Measurements from ENCODE around the gene NDOR1.

The NDOR1 gene

DNA sequence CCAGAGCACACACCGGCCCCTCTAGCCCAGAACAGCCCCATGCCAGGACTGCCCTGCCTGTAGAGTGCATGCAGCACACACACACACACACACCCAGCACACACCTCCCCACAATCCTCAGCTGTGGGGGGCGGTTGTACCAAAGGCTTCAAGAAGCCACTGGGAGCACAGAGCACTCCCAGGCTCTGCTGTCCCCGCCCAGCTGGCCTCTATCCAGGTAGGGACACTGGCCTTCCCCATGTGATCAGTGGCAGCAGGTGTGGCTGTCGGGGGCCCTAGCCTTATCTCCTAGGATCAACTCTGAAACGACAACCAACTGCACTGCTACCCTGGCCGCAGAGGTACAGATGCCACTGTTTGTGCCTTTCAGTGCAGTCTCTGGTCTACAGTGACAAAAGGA is 19.1 kb upstream of the NDOR1 start:
- Histone ChIP-seq H3K27ac (ENCODE audit: low read depth, low read length) (no peak overlapping the region), H3K36me3 (ENCODE audit: insufficient read depth, low read length) (peaks cover 42% of the 10 kb centered on the region), H3K9ac (ENCODE audit: low read depth, low read length) (no peak overlapping the region), H3K9me3 (ENCODE audit: insufficient read depth, low read depth, low read length) (no peaks in the 10 kb centered on the region), H3K4me1 (ENCODE audit: insufficient read depth, low read length) (0 out of 2 replicates have a peak, but pooled peaks cover 3% of the 10 kb centered on the region), H3K27me3 (ENCODE audit: insufficient read depth, low read length) (no peaks in the 10 kb centered on the region), H3K4me3 (ENCODE audit: low read length) (no peak overlapping the region)
- 90% methylated on average over 6 of the region's 6 CpGs for WGBS

DNA sequence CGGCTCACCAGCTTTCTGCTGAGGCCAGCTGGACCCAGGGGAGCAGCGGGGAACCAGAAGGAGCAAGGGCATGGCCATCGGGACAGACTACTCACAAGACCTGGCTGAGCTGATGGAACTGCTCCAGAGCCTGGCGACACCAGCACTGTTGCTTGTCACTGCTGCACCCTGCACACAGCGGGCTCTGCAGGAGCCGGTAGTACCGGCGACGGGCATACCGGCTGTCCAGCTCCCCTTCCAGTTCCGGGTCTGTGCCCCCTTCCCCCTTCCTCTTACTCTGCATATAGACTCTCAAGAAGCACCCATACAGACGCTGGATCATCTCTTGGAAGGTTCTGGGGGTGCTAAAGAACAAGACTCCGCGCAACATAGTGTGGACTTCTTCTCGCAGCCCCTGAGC is 18.1 kb upstream of the NDOR1 start:
- 93% methylated on average over 15 of the region's 15 CpGs for WGBS
- Histone ChIP-seq H3K4me1 (ENCODE audit: insufficient read depth, low read length) (0 out of 2 replicates have a peak, but pooled peaks cover 3% of the 10 kb centered on the region), H3K4me3 (ENCODE audit: low read length) (peak overlapping the region; percentile 92), H3K36me3 (ENCODE audit: insufficient read depth, low read length) (peaks cover 42% of the 10 kb centered on the region), H3K9me3 (ENCODE audit: insufficient read depth, low read depth, low read length) (no peaks in the 10 kb centered on the region), H3K27me3 (ENCODE audit: insufficient read depth, low read length) (no peaks in the 10 kb centered on the region), H3K9ac (ENCODE audit: low read depth, low read length) (peak overlapping the region; percentile 81; the same call in 1 of the 2 replicates), H3K27ac (ENCODE audit: low read depth, low read length) (no peak overlapping the region)

DNA sequence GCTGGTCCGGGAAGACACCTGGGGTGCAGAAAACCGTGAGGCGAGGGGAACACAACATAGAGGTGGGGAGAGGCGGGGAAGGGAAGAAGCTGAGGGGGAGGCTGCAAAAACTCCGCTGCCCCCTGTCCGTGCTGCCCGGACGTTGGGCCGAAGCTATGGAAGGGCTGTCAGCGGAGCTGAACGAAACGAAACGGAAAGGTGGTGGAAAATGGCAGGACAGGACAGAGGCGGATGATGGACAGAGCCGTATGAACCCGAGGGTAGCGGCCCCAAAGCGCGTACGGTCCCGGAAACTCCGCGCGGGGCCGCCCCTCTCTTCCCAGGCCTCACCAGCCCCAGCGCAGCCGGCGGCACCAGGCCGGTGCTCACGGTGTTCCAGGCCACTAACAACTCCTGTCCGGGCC is 17.4 kb upstream of the NDOR1 start:
- WGBS = 1% methylated on average over 31 of the region's 31 CpGs
- Histone ChIP-seq H3K9ac (ENCODE audit: low read depth, low read length) (peak overlapping the region; percentile 81), H3K27me3 (ENCODE audit: insufficient read depth, low read length) (no peaks in the 10 kb centered on the region), H3K36me3 (ENCODE audit: insufficient read depth, low read length) (peaks cover 35% of the 10 kb centered on the region), H3K9me3 (ENCODE audit: insufficient read depth, low read depth, low read length) (no peaks in the 10 kb centered on the region), H3K27ac (ENCODE audit: low read depth, low read length) (peak overlapping the region; percentile 67; the same call in 1 of the 2 replicates), H3K4me3 (ENCODE audit: low read length) (peak overlapping the region; percentile 92), H3K4me1 (ENCODE audit: insufficient read depth, low read length) (0 out of 2 replicates have a peak, but pooled peaks cover 3% of the 10 kb centered on the region)

DNA sequence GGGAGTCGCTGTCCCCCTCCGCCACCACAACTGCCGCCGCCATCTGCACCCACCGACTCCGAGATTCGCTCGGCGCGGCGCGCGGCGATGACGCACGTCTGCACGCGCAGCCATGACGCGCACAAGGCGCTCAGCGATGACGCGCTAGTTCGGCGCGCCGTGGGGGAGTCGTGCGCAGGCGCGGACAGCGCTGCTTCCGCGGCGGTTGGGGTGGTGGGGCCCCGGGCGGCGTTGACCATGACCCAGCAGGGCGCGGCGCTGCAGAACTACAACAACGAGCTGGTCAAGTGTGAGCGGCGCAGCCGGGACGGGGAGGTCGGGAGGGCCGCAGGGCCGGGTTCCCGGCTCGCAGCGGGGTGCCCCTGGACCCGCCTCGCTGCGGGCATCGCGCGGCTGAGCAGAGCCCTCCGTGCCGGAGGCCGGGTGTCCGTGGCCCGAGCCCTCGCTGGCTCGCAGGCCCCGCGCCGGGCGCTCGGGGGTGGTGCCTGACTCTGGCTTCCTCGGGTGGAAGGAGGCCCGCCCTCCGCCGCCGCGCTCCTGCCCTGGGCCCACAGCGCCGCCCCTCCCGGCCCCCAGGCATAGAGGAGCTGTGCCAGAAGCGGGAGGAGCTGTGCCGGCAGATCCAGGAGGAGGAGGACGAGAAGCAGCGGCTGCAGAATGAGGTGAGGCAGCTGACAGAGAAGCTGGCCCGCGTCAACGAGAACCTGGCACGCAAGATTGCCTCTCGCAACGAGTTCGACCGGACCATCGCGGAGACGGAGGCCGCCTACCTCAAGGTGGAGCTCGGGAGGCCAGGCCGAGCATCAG is 16.8 kb upstream of the NDOR1 start, which contains the start of the genes ANAPC2 and SSNA1:
Gene ANAPC2 (minus strand): TSS at position 71 of the 807 bp plus-strand sequence. CDS start 28 bp downstream, at position 43.
Gene SSNA1 (plus strand): TSS at position 187 of the 807 bp plus-strand sequence. CDS start 51 bp downstream, at position 238.
- Histone ChIP-seq H3K4me3 (ENCODE audit: low read length) (peak within 1 kb of the TSS; percentile 92), H3K27me3 (ENCODE audit: insufficient read depth, low read length) (no peaks in the 10 kb centered on the region), H3K4me1 (ENCODE audit: insufficient read depth, low read length) (0 out of 2 replicates have a peak, but pooled peaks cover 3% of the 10 kb centered on the region), H3K9ac (ENCODE audit: low read depth, low read length) (peak within 1 kb of the TSS; percentile 81), H3K27ac (ENCODE audit: low read depth, low read length) (peak within 1 kb of the TSS; percentile 96; the same call in 1 of the 2 replicates), H3K9me3 (ENCODE audit: insufficient read depth, low read depth, low read length) (no peaks in the 10 kb centered on the region), H3K36me3 (ENCODE audit: insufficient read depth, low read length) (peaks cover 29% of the 10 kb centered on the region)
- under 1% methylated on average over 98 of the region's 98 CpGs for WGBS

DNA sequence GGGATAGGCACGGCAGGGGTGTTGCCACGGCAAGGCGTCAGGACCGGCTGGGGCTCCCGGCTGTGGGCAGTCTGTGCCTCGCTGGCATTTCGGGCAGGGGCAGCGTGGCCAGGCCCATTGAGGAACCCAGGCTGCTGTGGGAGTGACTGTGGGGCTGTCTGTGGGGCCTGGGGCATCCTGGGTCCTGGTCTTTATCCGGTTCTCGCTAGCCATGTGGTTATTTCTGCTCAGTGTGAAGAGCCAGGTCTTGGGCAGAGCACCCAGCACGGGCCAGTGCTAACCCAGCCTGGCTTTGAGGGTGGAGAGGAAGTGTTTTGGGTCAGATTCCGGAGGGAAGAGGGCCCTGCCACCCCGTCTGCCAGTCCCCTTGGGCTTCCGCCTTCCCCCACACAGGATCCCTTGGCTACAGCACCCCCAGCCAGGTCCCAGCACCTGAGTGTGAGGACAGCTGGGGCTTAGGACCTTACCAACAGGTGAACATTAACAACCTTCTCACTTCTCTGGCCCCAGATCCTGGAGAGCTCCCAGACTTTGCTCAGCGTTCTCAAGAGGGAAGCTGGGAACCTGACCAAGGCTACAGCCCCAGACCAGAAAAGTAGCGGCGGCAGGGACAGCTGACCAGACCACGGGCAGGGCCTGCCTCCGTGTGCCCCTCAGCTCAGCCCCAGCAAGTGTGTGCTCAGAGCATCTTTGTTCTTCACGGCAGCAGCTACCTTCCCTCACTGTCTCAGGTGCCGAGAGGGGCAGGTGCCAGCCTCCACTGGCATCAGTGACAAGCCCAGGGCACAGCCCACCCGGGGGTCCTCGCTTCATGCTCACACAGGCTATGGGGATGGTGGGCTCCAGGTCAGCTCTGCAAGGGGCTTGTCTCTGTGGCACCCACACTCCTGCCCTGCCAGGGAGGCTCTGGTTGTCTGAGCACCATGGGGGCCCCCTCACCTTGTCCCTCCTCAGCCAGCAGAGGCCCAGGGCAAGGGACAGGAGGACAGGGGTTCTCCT is 15.9 kb upstream of the NDOR1 start:
- Histone ChIP-seq H3K9ac (ENCODE audit: low read depth, low read length) (peak overlapping the region; percentile 81), H3K36me3 (ENCODE audit: insufficient read depth, low read length) (peaks cover 23% of the 10 kb centered on the region), H3K4me3 (ENCODE audit: low read length) (peak overlapping the region; percentile 92), H3K4me1 (ENCODE audit: insufficient read depth, low read length) (peaks cover 4% of the 10 kb centered on the region; the same call in 1 of the 2 replicates), H3K27ac (ENCODE audit: low read depth, low read length) (no peak overlapping the region; the same call in 1 of the 2 replicates), H3K27me3 (ENCODE audit: insufficient read depth, low read length) (no peaks in the 10 kb centered on the region), H3K9me3 (ENCODE audit: insufficient read depth, low read depth, low read length) (no peaks in the 10 kb centered on the region)
- WGBS = 52% methylated on average over 23 of the region's 23 CpGs

DNA sequence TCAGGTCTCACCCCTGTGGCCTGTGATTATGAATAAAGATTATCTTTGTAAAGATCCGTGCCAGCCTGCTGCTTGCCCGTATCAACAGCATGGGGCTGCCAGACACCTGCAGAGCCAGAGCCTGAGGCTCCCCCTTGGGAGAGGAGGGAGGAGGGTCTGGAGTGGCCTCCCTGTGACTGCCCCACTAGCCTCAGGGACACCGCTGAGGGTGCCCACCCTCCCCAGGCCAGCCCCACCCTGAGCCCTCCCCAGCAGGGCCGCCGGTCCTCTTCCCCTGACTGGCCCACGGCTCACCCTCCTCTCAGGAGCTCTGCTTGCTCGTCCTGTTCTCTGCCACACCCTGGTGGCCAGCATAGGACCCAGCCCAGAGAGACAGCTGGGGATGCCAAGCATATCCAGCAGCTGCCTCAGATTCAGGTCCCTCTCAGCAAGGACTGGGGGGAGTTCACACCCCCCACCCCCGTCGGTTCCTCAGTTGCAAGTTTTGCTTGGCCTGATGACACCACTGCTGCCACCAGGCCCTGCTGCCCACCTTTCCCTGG is 15.1 kb upstream of the NDOR1 start:
- Histone ChIP-seq H3K4me3 (ENCODE audit: low read length) (no peak overlapping the region), H3K36me3 (ENCODE audit: insufficient read depth, low read length) (peaks cover 15% of the 10 kb centered on the region)
- 92% methylated on average over 9 of the region's 9 CpGs for WGBS

DNA sequence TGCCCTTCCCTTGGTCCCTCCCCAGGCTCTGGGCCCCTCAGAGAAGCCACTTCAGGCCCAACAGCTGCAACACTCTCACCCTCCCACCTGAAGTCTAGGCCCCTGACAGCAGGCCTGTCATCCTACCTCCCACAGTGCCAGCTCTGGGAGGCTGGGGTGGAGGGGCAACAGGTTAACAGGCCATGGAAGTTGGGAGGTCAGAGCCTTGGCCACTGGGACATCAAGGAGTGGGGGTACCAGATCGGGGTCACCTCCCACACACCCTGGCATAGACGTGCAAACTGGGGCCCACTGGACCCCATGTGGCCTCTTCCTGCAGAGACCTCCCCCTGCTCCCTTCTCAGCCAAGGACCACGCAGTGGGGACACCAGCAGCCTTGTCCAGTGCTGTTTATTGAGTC is 14.3 kb upstream of the NDOR1 start:
- Histone ChIP-seq H3K36me3 (ENCODE audit: insufficient read depth, low read length) (peaks cover 8% of the 10 kb centered on the region), H3K27ac (ENCODE audit: low read depth, low read length) (no peak overlapping the region), H3K4me3 (ENCODE audit: low read length) (no peak overlapping the region), H3K4me1 (ENCODE audit: insufficient read depth, low read length) (peaks cover 8% of the 10 kb centered on the region; the same call in 1 of the 2 replicates), H3K9ac (ENCODE audit: low read depth, low read length) (no peak overlapping the region), H3K27me3 (ENCODE audit: insufficient read depth, low read length) (no peaks in the 10 kb centered on the region), H3K9me3 (ENCODE audit: insufficient read depth, low read depth, low read length) (no peaks in the 10 kb centered on the region)
- WGBS = 91% methylated on average over 3 of the region's 3 CpGs

More for the DNA sequence above, 15.1 kb upstream of the NDOR1 start:
- H3K4me1 ChIP-seq (ENCODE audit: insufficient read depth, low read length) = peaks cover 8% of the 10 kb centered on the region; the same call in 1 of the 2 replicates
- H3K27ac ChIP-seq (ENCODE audit: low read depth, low read length) = no peak overlapping the region
- H3K9me3 ChIP-seq (ENCODE audit: insufficient read depth, low read depth, low read length) = no peaks in the 10 kb centered on the region
- no peaks in the 10 kb centered on the region for H3K27me3 ChIP-seq (ENCODE audit: insufficient read depth, low read length)
- H3K9ac ChIP-seq (ENCODE audit: low read depth, low read length) = no peak overlapping the region

DNA sequence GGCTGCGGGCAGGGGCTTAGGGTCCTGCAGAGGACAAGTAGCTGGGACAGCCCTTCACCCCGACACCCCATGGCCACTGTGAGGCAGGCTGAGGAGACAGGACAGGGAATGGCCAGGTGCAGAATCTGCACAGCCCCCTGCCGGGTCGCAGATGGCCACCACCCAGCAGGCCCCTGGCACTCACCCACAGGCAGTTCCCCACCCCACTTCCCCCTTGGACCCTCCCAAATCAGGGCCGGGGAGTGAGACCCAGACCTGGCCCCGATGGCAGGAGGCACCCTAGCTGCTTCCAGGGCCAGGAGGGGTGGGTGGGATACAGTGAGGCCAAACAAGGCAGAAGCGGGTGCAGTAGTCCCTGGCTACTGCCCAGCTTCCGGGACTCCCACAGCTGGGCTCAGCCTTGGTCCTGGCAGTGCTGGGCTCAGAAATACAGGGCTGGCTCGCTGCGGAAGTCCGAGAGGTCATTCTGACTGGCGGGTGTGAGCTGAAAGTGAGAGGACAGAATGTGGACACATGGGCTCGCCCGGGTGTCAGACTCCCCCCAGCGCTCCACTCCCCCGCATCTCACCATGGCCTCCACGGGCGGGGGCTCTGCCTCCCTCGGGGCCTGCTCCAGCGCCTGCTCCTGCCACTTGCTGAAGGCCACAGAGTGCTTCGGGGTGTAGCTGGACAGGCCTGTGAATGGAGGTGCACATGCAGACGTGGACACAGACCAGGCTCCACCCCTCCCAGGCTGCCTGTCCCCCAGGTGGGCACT is 13.6 kb upstream of the NDOR1 start:
- Histone ChIP-seq H3K9ac (ENCODE audit: low read depth, low read length) (no peak overlapping the region), H3K27me3 (ENCODE audit: insufficient read depth, low read length) (no peaks in the 10 kb centered on the region), H3K9me3 (ENCODE audit: insufficient read depth, low read depth, low read length) (no peaks in the 10 kb centered on the region), H3K36me3 (ENCODE audit: insufficient read depth, low read length) (peaks cover 6% of the 10 kb centered on the region; the same call in 1 of the 2 replicates), H3K4me1 (ENCODE audit: insufficient read depth, low read length) (peaks cover 8% of the 10 kb centered on the region; the same call in 1 of the 2 replicates), H3K4me3 (ENCODE audit: low read length) (no peak overlapping the region), H3K27ac (ENCODE audit: low read depth, low read length) (no peak overlapping the region)
- WGBS = 93% methylated on average over 22 of the region's 22 CpGs

DNA sequence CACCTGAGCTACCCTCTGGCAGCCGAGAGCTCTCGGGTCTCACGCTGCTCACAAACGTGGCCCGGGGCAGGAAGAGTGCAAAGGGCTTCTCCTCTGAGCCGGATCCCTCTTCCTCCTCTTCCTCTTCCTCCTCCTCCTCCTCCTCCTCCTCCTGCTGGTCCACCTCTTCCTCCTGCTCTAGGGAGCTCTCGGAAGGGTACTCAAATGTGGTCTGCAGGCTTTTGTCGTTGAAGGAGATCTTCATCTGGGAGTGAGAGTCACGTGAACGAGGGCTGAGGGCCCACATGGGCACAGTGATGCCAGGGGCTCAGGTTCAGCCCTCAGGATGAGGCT is 13.1 kb upstream of the NDOR1 start:
- Histone ChIP-seq H3K9me3 (ENCODE audit: insufficient read depth, low read depth, low read length) (no peaks in the 10 kb centered on the region), H3K36me3 (ENCODE audit: insufficient read depth, low read length) (peaks cover 6% of the 10 kb centered on the region; the same call in 1 of the 2 replicates), H3K4me1 (ENCODE audit: insufficient read depth, low read length) (peaks cover 8% of the 10 kb centered on the region; the same call in 1 of the 2 replicates), H3K27me3 (ENCODE audit: insufficient read depth, low read length) (no peaks in the 10 kb centered on the region), H3K9ac (ENCODE audit: low read depth, low read length) (no peak overlapping the region), H3K27ac (ENCODE audit: low read depth, low read length) (no peak overlapping the region), H3K4me3 (ENCODE audit: low read length) (no peak overlapping the region)
- 90% methylated on average over 10 of the region's 10 CpGs for WGBS

DNA sequence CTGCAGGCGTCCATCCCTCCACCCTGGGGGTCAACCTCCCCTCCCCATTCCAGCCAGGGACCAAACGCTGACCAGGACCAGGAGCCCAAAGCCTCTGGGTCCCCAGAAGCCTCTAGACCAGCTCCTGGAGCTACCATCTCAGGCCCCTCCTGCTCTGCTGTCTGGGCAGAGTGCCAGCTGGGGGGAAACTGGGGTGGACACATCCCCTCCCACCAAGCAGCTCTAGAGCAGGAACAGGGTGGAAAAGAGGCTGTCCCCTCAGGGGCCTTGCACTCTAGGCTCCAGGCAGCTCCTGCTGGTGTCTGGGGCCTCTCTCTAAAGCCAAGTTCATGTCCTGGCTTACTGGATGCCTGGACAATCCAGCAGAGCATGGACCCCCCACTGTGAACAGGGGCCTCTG is 12.6 kb upstream of the NDOR1 start:
- Histone ChIP-seq H3K27ac (ENCODE audit: low read depth, low read length) (no peak overlapping the region), H3K9me3 (ENCODE audit: insufficient read depth, low read depth, low read length) (no peaks in the 10 kb centered on the region), H3K9ac (ENCODE audit: low read depth, low read length) (no peak overlapping the region), H3K36me3 (ENCODE audit: insufficient read depth, low read length) (peaks cover 6% of the 10 kb centered on the region; the same call in 1 of the 2 replicates), H3K4me3 (ENCODE audit: low read length) (no peak overlapping the region), H3K27me3 (ENCODE audit: insufficient read depth, low read length) (no peaks in the 10 kb centered on the region), H3K4me1 (ENCODE audit: insufficient read depth, low read length) (peaks cover 8% of the 10 kb centered on the region; the same call in 1 of the 2 replicates)
- WGBS = 75% methylated on average over 2 of the region's 2 CpGs

All from HUES64 (cell line).